KBM-7 (cell line): Measurements from ENCODE around the gene GRP.

Source experiments
- DNase-seq: peaks from one replicate; pipeline ENCODE4 v3.0.0-alpha.2; 2015
- in situ Hi-C: fragments of 300-500 bp; cut with MboI; formaldehyde crosslinking; loops from 2 replicates; pipeline ENCODE4 v1.14.3; 2020; ENCODE audit warnings: low sequenced_read_pairs, low pct_unique_long_range_greater_than_20kb, mixed read lengths

Gene GRP

GRCh38 chr18:59219672-59220163 lies at the start of gene GRP:
GRP (plus strand) TSS chr18:59220158; CDS start chr18:59220266, 108 bp downstream.
- in situ Hi-C loops, result no loop called here
- no peak for DNase-seq

DNA sequence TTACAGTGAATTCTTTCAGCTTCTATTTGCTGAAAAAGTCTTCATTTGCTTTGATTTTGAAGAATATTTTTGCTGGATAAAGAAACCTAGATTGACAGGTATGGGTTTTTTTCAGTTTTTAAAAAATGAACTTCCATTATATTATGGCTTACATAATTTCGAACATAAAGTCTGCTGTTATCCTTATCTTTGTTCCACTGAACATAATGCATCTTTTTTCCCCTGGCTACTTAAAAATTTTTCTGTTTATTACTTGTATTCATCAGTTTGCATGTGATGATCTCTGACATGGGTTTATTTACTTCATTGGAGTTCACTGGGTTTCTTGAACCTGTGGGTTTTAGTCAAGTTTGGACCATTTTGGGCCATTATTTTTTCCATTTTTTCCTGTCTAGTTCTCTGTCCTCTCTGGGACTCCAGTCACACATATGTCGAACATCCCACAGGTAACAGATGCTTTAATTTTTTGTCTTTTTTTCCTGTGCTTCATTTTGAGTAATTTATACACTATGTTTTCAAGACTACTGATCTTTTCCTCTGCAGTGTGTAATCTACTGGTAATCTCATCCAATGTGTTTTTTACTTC lies 47.2 kb upstream of the GRP start:
- no peak for DNase-seq
- in situ Hi-C loops, result no loop called here

GRCh38 chr18:59177485-59177884 lies 42.5 kb upstream of the GRP start:
- in situ Hi-C loops, result no loop called here
- no peak for DNase-seq

GRCh38 chr18:59180150-59180845 lies 39.7 kb upstream of the GRP start:
- in situ Hi-C loops, result no loop called here
- DNase-seq, result peak; percentile 7

DNA sequence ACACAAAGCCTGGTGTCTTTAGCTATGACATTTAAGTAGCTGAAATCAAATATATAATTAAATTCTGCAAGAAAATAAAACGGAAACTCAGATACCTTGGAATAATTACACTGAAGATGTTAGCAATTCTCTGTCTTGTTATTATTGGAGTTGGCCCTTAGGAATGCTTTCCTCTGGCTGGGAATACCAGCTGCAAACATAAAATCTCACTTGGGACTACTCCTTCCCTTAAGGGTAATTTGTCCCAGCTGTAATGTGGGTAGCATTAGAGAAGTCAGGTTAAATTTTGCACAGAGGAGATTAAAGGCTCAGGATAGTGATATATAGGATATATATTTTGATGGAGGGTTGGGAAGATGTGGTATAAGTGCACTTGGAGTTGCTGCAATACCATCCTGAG lies 37.3 kb upstream of the GRP start:
- in situ Hi-C loops, result no loop called here
- DNase-seq, result no peak

GRCh38 chr18:59189008-59189407 lies 30.9 kb upstream of the GRP start:
- DNase-seq, result peak; percentile 26
- in situ Hi-C loops, result no loop called here

GRCh38 chr18:59189746-59190145 lies 30.2 kb upstream of the GRP start:
- DNase-seq, result no peak
- in situ Hi-C loops, result no loop called here

- in situ Hi-C loops, result no loop called here
- no peak for DNase-seq
These were observed 23.7 kb upstream of the GRP start for GRCh38 chr18:59196161-59196725.

GRCh38 chr18:59197636-59198035 lies 22.3 kb upstream of the GRP start:
- in situ Hi-C loops, result no loop called here
- no peak for DNase-seq

DNA sequence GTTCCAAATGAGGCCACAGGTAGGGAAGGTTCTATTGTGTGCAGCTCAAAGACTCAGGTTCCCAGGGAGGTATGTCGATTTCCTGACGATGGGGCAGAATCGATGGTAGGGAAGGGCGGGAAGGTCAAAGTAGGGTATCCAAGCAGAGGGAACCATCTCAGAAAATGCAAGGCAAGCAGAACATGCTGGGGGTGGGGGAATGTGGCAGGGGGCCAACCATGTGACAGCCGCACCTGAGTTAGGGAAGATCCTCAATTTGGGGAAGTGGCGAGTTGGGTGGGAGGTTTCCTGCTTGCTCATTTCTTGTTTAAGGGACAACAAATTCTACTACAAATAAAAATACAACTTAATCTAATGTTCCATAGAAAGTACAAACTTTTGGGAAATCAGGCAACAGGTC lies 21.7 kb upstream of the GRP start:
- in situ Hi-C loops, result no loop called here

DNA sequence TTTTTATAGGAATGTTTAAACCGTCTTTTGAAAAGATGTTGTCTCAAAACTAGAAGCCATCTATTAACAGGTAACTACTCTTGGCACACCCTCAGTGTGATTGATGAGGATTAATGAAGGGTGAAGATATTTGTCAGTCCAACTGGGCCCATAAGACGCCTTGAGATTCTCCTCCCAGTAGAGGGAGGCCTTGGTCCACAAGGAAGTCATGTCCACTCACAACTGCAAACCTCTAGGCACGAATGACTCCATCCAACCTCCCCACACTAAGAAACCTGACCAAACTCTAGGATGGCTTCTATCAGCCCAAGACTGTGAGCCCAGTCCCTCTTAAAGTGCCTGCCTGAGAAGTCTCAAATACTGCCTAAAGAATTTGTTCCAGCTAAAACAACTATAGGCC lies 19.2 kb upstream of the GRP start:
- no peak for DNase-seq

More for the DNA sequence above, 21.7 kb upstream of the GRP start:
- DNase-seq, result no peak

GRCh38 chr18:59202258-59202820 lies 17.6 kb upstream of the GRP start:
- in situ Hi-C loops, result no loop called here
- DNase-seq, result no peak

More for the DNA sequence above, 19.2 kb upstream of the GRP start:
- in situ Hi-C loops, result no loop called here

DNA sequence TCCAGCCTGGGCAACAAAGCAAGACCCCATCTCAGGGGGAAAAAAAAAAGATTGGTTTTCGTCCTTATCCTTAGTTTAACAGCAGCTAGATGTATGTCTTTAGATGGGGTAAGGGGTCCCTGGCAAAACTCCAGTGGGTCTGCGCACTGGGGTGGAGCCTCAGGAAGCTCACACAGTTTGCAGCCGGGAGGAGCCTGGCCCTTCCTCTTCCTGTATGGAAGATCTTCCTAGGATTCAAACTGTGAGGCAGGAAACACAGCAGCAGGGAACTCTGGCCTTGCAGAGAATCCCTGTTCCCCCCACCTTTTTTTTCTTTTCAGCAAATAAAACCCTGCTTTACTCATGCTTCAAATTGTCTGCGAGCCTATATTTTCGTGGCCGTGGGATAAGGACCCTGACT lies 12.5 kb upstream of the GRP start:
- no peak for DNase-seq
- in situ Hi-C loops, result no loop called here

DNA sequence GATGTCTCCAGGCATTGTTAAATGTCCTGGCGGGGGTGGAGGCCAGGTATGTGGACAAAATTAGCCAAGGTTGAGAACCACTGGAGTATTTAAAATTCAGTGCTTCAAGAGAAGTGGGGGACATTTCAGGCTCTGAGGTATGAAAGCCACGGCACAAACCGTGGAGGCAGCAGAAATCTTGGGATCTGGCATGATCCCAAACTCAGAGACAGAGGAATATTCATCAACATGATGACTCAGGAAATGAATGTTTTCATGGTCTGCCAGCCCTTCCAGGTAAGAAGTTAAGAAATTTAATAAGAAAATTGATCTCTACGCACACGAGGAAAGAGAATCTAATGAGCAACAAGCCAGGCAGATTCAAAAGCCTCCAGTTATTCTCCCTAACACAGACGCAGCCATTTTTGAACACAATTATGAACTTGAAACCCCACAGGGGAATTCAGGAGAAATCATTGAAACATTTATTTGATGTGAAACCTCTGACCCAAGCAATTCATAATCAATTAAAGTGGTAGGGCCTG lies 11.3 kb upstream of the GRP start:
- in situ Hi-C loops, result no loop called here
- no peak for DNase-seq

DNA sequence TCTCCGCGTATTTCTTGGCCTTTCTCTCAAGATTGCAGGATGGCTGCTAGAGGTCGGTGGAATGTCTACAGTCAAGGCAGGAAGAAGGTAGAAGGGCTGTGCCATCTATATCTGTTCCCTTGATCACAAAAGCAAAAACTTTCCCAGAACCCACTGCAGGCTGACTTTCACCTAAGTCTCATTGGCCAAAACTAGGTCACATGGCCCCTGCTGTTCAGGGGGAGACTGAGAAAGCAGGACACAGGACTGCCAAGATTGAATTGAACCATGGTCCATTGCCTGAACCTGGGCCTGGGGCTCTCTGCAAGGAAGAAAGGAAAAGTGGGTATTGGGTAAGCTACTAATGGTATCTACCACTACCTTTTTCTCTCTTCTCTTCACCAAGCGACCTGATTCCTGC lies 9.7 kb upstream of the GRP start:
- DNase-seq, result no peak
- in situ Hi-C loops, result no loop called here

DNA sequence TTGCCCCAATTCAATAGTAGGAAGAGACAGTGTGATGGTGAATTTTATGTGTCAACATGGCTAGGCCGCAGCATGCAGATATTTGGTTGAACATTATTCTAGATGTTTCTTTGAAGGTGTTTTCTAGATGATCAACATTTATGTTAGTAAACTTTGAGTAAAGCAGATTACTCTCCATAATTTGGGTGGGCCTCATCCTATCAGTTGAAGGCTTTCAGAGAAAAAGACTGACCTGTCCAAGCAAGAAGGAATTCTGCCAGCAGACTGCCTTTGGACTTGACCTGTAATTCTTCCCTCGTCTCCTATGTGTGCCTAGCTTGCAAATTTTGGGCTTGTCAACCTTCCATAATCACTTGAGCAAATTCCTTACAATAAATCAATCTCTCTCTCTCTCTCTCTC lies 8.3 kb upstream of the GRP start:
- in situ Hi-C loops, result no loop called here
- DNase-seq, result no peak

DNA sequence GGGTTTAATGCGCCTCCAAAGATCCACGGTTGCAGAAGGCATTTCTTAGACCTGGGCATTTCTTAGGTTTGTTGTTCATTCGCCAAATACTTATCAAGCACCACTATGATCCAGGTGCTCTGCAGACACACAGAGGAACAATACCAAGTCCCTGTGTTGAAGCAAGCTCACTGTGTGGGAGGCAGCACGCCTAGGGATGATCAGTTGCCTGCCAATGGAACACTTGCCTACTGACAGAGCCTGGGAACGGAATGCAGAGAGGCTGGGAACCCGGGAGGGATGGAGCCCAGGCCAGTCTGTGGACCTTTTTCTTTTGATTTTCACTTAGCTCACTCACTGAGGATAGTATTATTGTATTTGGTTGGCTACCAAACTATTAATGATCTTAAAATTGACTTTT lies 1.9 kb upstream of the GRP start:
- DNase-seq, result no peak
- in situ Hi-C loops, result no loop called here

- no peak for DNase-seq
- in situ Hi-C loops, result no loop called here
These were observed 316 bp downstream of the GRP start for GRCh38 chr18:59220164-59220783.

DNA sequence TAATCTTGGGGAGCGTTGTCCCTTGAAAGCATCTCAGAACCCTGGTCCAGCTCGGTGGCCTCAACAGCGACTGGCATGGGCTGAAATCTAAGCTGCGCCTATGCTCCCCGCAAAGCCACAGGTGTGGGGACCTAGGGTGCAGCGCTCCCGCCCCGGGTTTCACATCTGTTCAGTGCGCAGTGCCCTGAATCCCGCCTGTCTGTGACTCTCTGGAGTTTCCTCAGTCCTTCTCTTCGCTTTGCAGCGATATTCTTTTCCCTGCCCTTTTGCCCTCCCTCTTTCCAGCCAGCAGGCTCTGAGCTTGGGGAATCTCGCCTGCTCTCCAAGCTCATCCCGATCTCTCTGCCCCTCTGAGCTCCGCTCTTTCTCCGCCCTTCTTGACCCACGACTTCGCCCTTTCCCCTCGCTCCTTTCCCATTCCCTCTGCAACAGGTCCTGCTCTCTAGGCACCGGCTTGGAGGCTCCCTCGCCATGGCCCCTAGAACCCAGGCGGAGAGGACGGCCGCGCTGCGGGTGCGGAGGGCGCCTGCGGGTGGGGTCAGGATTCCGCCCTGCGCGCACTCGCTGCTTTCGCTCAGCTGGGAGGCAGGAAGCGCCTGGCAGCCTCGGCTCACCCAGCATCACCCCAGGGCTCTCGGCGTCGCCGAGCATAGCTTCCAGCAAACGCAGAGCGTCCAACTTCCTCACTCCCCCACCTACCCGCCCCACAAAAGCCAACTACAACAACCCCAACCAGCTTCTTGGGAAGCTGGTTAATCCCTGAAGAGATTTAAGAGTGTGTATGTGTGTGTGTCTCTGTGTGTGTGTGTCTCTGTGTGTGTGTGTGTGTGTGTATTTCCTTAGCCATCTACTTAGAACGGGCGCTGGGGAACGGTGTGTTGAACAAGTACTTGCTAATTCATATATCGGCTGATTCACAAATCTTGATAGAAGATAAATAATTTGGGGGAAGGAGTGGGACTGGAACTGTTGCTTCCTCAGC lies 1.1 kb downstream of the GRP start:
- DNase-seq, result no peak
- in situ Hi-C loops, result no loop called here
